ENCODE measurements around the gene USB1.

GRCh38 chr16:58026139-58026704 lies 25.0 kb downstream of the USB1 start:
- TF ChIP-seq CTCF (IDR thresholded peaks at IDR 0.05): no peak
- no peak for TF ChIP-seq POLR2AphosphoS5 (IDR thresholded peaks at IDR 0.05)
